H1 (cell line): ENCODE data around the gene SRGAP3. TPM values are rescaled to one million over a fixed set of nuclear protein-coding genes. Genes with fewer than 3 reads are reported as not detected.

Experiments used
- CTBP2 ChIP-seq: IDR thresholded peaks from 2 replicates; pipeline ENCODE4 v1.7.0; 2011; ENCODE audit warnings: borderline replicate concordance, mild to moderate bottlenecking, moderate library complexity, mixed read lengths, low read length; ENCODE audit not compliant: insufficient read depth, insufficient read length
- NANOG ChIP-seq: IDR thresholded peaks from 2 replicates; pipeline ENCODE4 v1.6.1; 2011; ENCODE audit warnings: low read length, low read depth, mild to moderate bottlenecking, inconsistent platforms; ENCODE audit not compliant: insufficient read depth, poor library complexity, severe bottlenecking
- SP2 ChIP-seq: IDR thresholded peaks from 2 replicates; pipeline ENCODE4 v1.6.1; 2012; ENCODE audit warnings: mild to moderate bottlenecking, low read length, inconsistent platforms
- polyA plus RNA-seq, 7 experiments: library from polyadenylated mRNA; depleted of rRNA in 3 of 7; stranded (reverse) in 5 of 7; unstranded in 2 of 7; fragments of >200 nt in 5 of 7; fragments of 200-250 nt in 2 of 7; gene quantifications; 1 replicate in 5 of 7; 2 replicates in 1 of 7; 4 replicates in 1 of 7; pipeline versions ENCODE4 v1.2.1 to v1.2.3, GENCODE V29; 2011 to 2013; ENCODE audit warnings: missing spikeins in 2 of 7, mixed read lengths in 2 of 7
- total RNA-seq: library from RNA; stranded (reverse); fragmentation: NEBNext Ultra II Directional; extraction: Animal tissue kit (Norgen Biotek cat#: 25700); gene quantifications from 2 replicates; pipeline ENCODE4 v1.2.1, GENCODE V29; 2021
- TF ChIP-seq, protein P1 (sequence below): fragments of 300-600 bp; sonication (generic); IDR thresholded peaks from 2 replicates; pipeline ENCODE4 v1.7.1; 2012; ENCODE audit warnings: low read length, moderate library complexity, mild to moderate bottlenecking, inconsistent platforms; ENCODE audit not compliant: insufficient replicate concordance
- TF ChIP-seq, protein P2 (sequence below): IDR thresholded peaks from 2 replicates; pipeline ENCODE4 v1.6.1; 2012; ENCODE audit warnings: low read length, inconsistent platforms
- TF ChIP-seq, protein P3 (sequence below), 3 experiments: IDR thresholded peaks; 1 replicate in 2 of 3; 2 replicates in 1 of 3; pipeline versions ENCODE4 v1.5.1 to v1.6.1; 2011; ENCODE audit warnings: low read length in 3 of 3, mild to moderate bottlenecking in 3 of 3, inconsistent platforms in 2 of 3, low read depth in 1 of 3, moderate library complexity in 1 of 3; ENCODE audit not compliant: insufficient read depth in 1 of 3; ENCODE audit errors: control extremely low read depth in 1 of 3

The SRGAP3 gene
- total and polyA plus RNA-seq, 2 of the 8 experiments (the other 6 are each of a cell fraction or from before 2014, with no cell fraction given) = 5.8 to 11.4 TPM

DNA sequence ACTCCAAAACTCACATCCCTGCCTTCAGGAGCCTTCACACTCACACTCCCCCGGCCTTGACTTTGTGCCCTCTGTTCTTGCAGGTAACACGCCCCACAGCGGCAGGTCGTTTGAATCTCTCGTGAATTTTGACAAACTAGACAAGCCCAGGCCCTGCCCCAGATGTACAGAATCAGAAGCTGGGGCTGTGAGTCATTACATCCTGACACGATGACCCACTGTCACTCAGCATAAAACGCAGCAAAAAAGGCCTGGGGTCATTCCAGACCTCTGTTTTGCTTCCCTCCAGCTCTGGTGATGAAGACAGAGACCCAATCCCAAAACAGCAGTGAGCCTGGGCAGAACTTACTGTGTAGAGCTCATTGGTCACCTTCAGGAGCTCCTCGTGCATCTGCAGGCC is 169.8 kb downstream of the SRGAP3 start (continued):
- TF ChIP-seq, protein P1, sequence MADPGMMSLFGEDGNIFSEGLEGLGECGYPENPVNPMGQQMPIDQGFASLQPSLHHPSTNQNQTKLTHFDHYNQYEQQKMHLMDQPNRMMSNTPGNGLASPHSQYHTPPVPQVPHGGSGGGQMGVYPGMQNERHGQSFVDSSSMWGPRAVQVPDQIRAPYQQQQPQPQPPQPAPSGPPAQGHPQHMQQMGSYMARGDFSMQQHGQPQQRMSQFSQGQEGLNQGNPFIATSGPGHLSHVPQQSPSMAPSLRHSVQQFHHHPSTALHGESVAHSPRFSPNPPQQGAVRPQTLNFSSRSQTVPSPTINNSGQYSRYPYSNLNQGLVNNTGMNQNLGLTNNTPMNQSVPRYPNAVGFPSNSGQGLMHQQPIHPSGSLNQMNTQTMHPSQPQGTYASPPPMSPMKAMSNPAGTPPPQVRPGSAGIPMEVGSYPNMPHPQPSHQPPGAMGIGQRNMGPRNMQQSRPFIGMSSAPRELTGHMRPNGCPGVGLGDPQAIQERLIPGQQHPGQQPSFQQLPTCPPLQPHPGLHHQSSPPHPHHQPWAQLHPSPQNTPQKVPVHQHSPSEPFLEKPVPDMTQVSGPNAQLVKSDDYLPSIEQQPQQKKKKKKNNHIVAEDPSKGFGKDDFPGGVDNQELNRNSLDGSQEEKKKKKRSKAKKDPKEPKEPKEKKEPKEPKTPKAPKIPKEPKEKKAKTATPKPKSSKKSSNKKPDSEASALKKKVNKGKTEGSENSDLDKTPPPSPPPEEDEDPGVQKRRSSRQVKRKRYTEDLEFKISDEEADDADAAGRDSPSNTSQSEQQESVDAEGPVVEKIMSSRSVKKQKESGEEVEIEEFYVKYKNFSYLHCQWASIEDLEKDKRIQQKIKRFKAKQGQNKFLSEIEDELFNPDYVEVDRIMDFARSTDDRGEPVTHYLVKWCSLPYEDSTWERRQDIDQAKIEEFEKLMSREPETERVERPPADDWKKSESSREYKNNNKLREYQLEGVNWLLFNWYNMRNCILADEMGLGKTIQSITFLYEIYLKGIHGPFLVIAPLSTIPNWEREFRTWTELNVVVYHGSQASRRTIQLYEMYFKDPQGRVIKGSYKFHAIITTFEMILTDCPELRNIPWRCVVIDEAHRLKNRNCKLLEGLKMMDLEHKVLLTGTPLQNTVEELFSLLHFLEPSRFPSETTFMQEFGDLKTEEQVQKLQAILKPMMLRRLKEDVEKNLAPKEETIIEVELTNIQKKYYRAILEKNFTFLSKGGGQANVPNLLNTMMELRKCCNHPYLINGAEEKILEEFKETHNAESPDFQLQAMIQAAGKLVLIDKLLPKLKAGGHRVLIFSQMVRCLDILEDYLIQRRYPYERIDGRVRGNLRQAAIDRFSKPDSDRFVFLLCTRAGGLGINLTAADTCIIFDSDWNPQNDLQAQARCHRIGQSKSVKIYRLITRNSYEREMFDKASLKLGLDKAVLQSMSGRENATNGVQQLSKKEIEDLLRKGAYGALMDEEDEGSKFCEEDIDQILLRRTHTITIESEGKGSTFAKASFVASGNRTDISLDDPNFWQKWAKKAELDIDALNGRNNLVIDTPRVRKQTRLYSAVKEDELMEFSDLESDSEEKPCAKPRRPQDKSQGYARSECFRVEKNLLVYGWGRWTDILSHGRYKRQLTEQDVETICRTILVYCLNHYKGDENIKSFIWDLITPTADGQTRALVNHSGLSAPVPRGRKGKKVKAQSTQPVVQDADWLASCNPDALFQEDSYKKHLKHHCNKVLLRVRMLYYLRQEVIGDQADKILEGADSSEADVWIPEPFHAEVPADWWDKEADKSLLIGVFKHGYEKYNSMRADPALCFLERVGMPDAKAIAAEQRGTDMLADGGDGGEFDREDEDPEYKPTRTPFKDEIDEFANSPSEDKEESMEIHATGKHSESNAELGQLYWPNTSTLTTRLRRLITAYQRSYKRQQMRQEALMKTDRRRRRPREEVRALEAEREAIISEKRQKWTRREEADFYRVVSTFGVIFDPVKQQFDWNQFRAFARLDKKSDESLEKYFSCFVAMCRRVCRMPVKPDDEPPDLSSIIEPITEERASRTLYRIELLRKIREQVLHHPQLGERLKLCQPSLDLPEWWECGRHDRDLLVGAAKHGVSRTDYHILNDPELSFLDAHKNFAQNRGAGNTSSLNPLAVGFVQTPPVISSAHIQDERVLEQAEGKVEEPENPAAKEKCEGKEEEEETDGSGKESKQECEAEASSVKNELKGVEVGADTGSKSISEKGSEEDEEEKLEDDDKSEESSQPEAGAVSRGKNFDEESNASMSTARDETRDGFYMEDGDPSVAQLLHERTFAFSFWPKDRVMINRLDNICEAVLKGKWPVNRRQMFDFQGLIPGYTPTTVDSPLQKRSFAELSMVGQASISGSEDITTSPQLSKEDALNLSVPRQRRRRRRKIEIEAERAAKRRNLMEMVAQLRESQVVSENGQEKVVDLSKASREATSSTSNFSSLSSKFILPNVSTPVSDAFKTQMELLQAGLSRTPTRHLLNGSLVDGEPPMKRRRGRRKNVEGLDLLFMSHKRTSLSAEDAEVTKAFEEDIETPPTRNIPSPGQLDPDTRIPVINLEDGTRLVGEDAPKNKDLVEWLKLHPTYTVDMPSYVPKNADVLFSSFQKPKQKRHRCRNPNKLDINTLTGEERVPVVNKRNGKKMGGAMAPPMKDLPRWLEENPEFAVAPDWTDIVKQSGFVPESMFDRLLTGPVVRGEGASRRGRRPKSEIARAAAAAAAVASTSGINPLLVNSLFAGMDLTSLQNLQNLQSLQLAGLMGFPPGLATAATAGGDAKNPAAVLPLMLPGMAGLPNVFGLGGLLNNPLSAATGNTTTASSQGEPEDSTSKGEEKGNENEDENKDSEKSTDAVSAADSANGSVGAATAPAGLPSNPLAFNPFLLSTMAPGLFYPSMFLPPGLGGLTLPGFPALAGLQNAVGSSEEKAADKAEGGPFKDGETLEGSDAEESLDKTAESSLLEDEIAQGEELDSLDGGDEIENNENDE = no peak
- TF ChIP-seq SP2 (no peak), CTBP2 (no peak), NANOG (no peak)
- TF ChIP-seq, protein P2, sequence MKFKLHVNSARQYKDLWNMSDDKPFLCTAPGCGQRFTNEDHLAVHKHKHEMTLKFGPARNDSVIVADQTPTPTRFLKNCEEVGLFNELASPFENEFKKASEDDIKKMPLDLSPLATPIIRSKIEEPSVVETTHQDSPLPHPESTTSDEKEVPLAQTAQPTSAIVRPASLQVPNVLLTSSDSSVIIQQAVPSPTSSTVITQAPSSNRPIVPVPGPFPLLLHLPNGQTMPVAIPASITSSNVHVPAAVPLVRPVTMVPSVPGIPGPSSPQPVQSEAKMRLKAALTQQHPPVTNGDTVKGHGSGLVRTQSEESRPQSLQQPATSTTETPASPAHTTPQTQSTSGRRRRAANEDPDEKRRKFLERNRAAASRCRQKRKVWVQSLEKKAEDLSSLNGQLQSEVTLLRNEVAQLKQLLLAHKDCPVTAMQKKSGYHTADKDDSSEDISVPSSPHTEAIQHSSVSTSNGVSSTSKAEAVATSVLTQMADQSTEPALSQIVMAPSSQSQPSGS = no peak
- TF ChIP-seq, protein P3, sequence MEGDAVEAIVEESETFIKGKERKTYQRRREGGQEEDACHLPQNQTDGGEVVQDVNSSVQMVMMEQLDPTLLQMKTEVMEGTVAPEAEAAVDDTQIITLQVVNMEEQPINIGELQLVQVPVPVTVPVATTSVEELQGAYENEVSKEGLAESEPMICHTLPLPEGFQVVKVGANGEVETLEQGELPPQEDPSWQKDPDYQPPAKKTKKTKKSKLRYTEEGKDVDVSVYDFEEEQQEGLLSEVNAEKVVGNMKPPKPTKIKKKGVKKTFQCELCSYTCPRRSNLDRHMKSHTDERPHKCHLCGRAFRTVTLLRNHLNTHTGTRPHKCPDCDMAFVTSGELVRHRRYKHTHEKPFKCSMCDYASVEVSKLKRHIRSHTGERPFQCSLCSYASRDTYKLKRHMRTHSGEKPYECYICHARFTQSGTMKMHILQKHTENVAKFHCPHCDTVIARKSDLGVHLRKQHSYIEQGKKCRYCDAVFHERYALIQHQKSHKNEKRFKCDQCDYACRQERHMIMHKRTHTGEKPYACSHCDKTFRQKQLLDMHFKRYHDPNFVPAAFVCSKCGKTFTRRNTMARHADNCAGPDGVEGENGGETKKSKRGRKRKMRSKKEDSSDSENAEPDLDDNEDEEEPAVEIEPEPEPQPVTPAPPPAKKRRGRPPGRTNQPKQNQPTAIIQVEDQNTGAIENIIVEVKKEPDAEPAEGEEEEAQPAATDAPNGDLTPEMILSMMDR (IDR thresholded peaks at IDR 0.05; ENCODE audit: control extremely low read depth in 1 of 3, insufficient read depth in 1 of 3, low read depth in 1 of 3, low read length in 3 of 3) = no peak
